ENCODE results near the gene SNX18.
"Not testable (repeated sequence)": the region's sequence is repeated elsewhere in the genome, so short reads cannot be mapped to it uniquely, and the experiment has no call there.

Gene SNX18, protein sequence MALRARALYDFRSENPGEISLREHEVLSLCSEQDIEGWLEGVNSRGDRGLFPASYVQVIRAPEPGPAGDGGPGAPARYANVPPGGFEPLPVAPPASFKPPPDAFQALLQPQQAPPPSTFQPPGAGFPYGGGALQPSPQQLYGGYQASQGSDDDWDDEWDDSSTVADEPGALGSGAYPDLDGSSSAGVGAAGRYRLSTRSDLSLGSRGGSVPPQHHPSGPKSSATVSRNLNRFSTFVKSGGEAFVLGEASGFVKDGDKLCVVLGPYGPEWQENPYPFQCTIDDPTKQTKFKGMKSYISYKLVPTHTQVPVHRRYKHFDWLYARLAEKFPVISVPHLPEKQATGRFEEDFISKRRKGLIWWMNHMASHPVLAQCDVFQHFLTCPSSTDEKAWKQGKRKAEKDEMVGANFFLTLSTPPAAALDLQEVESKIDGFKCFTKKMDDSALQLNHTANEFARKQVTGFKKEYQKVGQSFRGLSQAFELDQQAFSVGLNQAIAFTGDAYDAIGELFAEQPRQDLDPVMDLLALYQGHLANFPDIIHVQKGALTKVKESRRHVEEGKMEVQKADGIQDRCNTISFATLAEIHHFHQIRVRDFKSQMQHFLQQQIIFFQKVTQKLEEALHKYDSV

DNA sequence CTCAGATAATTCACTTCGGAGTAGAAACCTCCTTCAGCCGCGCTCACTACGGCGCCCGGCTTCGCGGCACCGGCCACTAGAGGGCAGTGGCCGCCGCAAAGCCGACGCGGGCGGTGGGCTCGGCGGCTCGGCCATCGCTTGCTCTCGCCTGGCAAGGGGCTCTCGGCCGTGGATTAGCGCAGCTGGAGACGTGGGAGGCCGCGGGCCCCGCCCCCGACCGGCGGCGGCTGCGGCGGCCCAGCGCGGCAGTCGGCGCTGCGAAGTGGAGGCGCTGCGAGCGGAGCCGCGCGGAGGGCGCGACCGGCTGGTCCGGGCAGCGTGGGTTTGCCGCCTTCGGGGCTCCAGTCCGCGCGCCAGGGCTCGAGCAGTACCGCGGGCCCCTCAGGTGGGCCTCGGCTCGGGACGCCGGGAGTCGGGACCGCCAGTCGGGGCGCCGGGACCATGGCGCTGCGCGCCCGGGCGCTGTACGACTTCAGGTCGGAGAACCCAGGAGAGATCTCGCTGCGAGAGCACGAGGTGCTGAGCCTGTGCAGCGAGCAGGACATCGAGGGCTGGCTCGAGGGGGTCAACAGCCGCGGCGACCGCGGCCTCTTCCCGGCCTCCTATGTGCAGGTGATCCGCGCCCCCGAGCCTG is at the start of gene SNX18:
SNX18 (plus strand) TSS at position 248 of the 634 bp plus-strand sequence; CDS start at position 442, 194 bp downstream.
- DNase-seq (ENCODE audit: low spot score) = peak; percentile 90

DNA sequence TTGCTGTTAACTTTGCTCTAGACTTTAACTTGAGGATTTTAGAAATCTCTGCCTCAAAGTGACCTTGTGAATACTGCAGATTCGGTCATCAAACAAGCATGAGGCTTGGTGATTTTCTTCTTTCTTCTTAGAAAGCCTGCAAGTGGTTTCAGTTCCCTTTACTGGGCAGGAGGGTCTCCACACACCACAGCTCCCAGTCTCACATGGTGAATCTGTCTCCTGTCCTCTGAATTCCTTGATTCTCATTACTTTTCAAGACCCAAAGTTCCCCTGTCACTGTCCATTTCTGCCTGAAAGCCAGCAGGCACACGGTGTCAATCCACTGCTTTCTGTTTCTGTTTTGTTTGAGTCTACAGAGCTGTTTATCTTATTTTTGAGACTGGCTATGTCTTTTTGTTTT is 47.9 kb upstream of the SNX18 start:
- DNase-seq (ENCODE audit: low spot score) = no peak

DNA sequence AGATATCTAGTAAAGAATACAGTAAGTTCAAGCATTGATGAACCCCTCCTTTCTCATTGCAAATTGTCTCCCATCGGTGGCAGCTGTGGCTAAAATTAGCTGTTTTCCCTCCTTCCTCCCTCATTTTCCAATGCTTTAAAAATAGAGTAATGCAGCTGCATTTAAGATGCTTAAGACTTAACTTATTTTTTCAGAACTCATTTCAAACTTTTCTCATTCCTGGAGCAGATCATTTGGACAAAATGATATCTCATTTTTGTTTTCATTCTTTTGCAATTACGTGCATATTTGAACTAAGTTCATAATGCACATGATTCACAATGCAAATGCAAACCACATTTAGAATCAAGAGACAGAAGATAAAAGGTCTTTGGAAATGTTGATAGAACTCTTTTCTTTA is 47.4 kb upstream of the SNX18 start:
- no peak for DNase-seq (ENCODE audit: low spot score)

DNA sequence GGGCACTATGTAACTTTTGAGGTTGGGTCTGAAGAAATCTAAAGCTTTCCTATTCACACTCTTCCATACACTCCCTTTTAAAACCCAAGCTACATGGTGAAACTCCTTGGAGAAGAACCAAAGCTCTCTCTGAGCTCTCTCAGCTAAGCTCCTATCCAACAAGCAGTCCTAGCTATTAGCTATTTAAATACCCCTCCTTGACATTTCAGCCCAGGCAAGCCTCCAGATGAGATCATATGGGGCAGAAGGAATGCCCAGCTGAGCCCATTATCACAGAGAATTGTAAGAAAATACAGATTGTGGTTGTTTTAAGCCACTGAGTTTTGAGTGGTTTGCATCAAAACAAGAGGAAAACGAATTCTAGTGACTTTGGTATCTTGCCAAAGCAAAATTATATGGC is 46.9 kb upstream of the SNX18 start:
- DNase-seq (ENCODE audit: low spot score) = peak; percentile 57

DNA sequence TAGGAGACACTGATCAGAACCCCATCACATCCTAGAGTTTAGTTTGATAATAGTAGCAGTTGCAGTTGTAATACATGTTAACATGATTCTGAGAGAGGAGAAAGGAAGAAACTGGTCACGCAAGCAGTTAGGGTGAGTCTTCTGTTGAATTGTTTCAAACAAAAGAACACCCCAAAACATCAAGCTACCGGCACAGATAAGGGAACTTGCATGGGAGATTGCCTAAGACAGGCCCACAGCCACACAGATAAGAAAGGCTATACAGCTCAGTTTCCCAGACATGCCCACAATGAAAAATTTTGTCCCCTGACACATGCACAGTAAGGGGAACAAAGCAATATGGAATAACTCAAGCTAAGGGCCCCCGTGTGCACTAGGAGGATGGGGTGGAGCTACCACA is 46.2 kb upstream of the SNX18 start:
- DNase-seq (ENCODE audit: low spot score) = no peak

DNA sequence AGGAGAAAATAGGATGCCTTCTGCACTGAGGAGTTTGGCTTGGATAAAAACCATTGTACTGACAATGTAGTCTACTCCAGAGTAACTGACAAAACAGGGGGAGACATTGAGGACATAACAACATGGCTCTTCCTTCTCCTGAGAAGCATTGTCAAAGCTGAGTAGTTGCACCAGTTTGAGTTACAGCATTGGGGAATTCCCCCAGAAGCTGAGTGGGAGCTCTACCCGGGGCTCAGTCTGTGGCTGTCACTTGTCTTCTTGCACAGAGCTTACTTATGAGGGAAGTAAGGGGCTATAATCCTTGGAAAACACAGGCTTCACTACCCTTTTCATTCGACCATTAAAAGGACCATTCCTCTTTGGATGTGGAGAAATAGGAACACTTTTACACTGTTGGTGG is 40.9 kb upstream of the SNX18 start:
- no peak for DNase-seq (ENCODE audit: low spot score)

DNA sequence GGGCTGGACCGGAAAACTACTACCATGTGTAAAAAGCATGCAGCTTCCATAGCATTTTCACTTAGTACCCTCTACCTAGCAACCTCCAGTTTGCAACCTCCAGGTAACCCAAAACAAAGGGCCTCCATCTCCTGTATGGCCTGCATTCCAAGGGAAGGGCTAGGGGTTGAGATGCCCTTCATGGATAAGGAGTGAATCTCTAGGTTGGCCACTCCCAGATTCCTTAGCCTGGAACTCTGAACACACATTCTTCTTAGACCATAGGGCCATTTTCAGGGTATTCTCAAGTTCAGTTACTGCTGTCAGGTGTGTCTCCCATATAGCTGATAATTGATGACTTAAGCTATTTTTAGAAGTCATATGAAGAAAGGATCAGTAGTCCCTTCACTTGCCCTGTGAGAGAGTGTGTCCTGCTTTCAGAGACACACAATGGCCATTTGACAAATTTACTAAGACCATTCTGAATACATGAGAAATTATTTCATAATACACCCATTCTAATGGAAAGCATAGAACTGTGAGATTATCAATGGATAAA is 39.5 kb upstream of the SNX18 start:
- DNase-seq (ENCODE audit: low spot score) = no peak

DNA sequence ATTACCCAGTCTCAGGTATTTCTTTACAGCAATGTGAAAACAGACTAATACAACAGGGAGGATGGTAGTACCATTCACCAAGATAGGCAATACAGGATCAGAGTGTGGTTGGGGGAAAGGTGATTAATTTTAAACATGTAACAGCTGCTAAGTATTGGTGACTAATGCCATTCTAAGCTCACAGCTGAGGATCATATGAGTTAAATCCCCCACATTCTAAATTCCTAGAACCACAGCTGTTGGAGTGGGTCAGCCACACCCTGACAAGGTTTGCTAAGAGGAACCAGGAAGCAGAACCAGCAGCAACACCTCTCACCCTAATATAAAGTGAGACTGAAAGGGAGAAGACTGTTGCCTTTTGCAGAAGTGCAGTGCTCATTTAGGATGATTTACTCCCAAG is 37.3 kb upstream of the SNX18 start:
- no peak for DNase-seq (ENCODE audit: low spot score)

DNA sequence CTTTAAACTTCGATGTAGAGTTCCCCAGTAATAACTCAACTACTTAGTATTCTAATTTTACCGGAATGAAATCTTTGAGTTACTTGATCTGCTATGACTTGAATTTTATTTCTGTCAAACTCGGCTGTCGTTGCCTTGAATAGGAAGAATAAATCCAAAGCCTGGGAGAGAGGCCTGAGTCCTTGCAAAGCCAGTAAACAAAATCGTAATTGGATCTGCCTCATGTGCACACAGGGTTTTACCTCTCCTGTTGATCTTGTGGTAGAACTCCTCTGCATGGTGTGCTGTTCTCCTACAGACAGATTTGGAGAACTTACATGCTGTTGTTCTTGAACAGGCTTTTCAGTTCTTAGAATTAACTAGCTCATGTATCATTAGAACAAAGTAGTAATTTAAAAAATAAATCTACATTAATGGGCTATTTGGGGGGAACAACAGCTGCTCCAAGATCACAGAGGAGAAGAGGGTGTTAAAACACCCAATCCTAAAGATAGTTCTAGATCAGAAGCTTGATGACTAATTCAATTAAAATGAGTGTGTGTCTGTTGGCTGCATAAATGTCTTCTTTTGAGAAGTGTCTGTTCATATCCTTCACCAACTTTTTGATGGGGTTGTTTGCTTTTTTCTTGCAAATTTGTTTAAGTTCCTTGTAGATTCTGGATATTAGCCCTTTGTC is 33.2 kb upstream of the SNX18 start:
- no peak for DNase-seq (ENCODE audit: low spot score)

DNA sequence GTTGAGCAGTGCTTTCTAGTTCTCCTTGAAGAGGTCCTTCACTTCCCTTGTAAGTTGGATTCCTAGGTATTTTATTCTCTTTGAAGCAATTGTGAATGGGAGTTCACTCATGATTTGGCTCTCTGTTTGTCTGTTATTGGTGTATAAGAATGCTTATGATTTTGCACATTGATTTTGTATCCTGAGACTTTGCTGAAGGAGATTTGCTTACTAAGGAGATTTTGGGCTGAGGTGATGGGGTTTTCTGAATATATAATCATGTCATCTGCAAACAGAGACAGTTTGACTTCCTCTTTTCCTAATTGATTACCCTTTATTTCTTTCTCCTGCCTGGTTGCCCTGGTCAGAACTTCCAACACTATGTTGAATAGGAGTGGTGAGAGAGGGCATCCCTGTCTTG is 31.9 kb upstream of the SNX18 start:
- not testable (repeated sequence) for DNase-seq (ENCODE audit: low spot score)

DNA sequence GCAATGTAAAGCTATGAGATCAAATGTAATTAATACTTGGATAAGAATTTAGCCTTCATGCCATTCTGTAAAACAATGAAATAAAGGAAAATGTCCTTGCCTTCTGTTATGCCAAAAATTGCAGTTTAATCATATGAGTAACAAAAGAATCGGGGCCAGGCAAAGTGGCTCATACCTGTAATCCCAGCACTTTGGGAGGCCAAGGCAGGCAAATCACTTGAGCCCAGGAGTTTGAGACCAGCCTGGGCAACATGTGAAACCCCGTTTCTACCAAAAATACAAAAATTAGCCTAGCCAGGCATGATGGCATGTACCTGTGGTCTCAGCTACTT is 27.9 kb upstream of the SNX18 start:
- not testable (repeated sequence) for DNase-seq (ENCODE audit: low spot score)

DNA sequence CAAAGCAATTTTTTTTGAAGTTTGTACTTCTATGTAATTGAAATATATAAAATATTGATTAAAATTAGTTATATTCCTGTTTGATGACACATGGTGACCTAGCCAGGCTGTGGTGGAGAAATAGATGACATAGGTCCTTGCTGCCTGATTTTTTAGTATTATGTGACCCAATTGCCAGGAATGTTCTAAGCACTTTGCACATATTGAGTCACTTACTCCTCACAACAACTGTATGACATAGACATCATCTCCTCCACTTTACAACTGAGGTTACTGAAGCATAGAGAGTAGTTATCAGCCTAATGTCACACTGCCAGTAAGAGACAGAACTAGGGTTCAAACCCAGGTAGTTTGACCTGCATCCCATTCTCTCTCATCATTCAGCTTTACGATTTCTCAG is 26.2 kb upstream of the SNX18 start:
- no peak for DNase-seq (ENCODE audit: low spot score)

DNA sequence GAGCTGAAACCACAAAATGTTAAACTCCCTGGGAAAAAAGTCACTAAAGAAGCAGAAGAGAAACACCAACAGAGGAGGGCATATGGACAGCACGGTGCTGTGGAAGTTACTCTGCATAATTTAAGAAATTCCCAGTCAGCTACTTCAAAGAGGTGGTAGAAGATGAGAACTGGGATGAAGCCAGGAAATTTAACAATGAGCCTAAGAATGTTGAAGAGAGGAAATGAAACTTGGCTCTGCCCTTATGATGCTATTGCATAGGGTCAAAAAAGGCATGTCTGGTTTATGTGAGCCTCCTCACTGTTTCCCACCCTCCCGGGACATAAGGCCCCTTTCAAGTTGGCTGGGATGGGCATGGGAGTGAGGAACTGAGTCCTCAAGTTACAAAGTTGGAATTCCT is 25.4 kb upstream of the SNX18 start:
- DNase-seq (ENCODE audit: low spot score) = no peak

DNA sequence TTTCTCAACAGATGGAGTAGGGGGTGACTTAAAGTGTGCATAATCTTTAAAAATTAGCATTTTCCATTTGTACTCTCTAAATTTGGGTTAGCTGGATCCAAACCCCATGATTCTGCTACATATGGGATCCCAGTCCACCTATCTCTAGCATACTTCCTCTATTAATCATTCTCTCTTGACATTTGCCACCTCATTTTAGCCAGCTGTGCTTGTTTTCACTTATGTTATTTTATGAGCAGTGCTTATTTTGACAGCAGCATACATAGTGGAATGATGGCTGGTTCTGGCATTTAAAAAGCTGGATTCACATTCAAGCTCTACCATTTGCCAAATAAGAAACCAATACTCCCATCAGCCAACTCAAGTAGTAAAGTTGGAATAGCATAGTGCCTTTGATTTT is 22.5 kb upstream of the SNX18 start:
- no peak for DNase-seq (ENCODE audit: low spot score)

DNA sequence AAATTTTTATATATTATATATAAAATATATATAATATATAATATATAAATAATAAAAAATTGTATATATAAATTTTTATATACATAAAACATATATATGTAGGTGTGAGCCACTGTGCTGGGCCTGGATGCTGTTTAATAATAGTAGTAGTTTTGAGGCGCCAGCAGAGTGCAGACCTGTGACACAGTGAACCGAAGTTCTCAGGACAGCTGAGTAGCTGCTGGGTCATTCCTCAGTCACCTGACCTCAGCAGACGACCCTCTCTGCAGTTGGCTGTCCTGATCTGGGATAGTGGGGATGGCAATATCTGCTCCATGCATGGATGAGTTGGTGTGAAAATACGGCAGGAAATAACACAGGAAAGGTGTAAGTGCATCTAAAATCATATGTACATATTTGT is 3.3 kb upstream of the SNX18 start:
- DNase-seq (ENCODE audit: low spot score) = no peak

DNA sequence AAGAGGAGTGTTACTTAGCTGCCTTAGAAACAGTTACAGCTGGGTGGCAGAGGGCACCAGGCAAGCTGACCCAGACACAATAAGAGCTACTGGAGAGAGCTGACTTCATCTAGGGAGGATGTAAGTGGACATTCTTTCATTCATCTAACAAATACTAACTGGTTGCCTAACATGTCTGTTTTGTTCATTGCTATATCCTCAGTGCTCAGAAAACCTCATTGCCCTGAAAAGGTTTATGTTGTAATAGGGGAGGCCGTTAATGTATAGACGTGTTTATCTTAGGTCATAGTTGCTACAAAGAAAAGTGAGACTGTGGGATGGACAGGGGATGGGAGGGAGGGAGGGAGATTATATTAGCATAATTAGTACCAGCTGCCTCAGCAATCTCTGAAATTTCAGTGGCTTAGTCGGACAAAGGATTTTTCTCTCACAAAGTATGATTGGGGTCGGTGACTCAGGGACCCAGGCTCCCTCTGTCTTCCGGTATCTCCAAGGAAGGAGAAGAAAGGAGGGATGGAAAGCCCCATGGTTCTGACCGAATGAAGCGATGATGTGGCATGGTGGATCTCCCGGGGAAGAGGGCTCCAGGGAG is 2.6 kb upstream of the SNX18 start:
- no peak for DNase-seq (ENCODE audit: low spot score)

DNA sequence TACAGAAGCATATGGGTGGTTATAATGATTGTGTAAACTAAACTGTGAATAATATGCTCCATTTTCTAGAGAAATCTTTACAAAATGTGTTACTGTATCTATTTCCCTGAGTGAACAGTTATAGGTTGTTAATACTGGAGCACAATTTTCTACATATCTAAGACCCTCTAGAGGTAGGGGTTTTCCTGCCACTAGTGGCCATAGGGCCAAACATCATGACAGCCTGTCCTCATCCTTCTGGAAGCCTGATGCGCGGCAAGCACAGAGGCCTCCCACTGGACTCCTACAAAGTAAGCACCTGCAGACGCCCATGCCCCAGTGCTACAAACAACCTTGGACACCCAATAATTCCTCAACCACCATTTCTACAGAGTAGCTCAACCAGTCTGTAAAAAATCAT is 1.9 kb upstream of the SNX18 start:
- DNase-seq (ENCODE audit: low spot score) = no peak

DNA sequence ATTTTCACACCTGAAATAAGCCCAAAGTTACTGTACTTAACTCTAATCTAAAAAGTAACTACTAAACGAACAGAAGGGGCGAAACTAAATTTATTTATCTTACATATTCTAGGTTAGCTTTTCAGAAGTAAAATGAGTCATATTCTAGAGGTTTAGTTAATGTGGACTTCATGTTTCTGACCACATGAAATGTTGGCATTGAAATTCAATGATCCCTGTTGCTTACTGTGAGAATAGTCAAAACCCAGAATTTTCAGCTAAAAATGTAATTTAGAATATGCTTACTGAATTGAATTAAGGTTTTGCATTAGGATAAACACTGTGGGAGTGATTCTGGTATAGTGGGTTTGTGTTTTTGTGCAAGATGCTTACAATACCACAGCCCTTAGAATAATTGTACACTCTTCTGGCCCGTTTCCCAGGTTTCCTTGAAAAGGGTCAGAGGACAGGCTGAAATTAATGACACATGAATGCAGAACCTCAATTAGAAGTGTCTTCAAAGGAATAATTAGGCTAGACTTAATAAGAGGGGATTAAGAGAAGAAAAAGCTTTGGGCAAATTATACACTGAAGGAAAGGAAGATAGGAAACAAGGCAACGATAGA is 1.4 kb upstream of the SNX18 start:
- DNase-seq (ENCODE audit: low spot score) = no peak

DNA sequence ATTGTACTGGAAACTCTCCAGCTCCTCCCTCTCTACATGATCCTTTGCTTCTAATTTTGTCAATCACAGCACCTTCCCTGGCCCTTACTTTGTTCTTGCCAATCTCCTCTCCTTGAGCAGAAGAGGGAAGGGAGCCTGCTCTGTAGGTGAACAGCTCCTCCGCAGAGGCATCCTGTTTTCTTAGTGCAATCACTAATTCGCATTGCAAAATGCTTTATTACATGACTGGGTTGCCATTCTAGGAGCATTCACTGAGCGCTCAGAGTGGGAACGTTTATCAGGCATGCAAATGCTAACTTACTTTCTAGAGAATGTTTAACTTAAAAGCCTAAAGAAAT is 416 bp upstream of the SNX18 start:
- DNase-seq (ENCODE audit: low spot score) = no peak

DNA sequence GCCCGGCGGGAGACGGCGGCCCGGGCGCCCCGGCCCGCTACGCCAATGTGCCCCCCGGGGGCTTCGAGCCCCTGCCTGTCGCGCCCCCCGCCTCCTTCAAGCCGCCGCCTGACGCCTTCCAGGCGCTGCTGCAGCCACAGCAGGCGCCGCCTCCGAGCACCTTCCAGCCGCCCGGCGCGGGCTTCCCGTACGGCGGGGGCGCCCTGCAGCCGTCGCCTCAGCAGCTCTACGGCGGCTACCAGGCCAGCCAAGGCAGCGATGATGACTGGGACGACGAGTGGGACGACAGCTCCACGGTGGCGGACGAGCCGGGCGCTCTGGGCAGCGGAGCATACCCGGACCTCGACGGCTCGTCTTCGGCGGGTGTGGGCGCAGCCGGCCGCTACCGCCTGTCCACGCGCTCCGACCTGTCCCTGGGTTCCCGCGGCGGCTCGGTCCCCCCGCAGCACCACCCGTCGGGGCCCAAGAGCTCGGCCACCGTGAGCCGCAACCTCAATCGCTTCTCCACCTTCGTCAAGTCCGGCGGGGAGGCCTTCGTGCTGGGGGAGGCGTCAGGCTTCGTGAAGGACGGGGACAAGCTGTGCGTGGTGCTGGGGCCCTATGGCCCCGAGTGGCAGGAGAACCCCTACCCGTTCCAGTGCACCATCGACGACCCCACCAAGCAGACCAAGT is 723 bp downstream of the SNX18 start:
- peak; percentile 61 for DNase-seq (ENCODE audit: low spot score)

DNA sequence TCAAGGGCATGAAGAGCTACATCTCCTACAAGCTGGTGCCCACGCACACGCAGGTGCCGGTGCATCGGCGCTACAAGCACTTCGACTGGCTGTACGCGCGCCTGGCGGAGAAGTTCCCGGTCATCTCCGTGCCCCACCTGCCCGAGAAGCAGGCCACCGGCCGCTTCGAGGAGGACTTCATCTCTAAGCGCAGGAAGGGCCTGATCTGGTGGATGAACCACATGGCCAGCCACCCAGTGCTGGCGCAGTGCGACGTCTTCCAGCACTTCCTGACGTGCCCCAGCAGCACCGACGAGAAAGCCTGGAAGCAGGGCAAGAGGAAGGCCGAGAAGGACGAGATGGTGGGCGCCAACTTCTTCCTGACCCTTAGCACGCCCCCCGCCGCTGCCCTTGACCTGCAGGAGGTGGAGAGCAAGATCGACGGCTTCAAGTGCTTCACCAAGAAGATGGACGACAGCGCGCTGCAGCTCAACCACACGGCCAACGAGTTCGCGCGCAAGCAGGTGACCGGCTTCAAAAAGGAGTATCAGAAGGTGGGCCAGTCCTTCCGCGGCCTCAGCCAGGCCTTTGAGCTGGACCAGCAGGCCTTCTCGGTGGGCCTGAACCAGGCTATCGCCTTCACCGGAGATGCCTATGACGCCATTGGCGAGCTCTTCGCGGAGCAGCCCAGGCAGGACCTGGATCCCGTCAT is 1.4 kb downstream of the SNX18 start:
- DNase-seq (ENCODE audit: low spot score) = no peak

All from hepatic stellate cell (primary cell).